Measurements from ENCODE around the gene FAM89B. TPM values are rescaled to one million over a fixed set of nuclear protein-coding genes. Genes with fewer than 3 reads are reported as not detected.

Gene FAM89B
- polyA plus RNA-seq, 3 donors: 51.3 to 139 (median 70.8) TPM

- no peak for TF ChIP-seq CTCF (IDR thresholded peaks at IDR 0.05)
- peak overlapping the region; percentile 88 to 100 (median 96) for H3K4me3 ChIP-seq (replicated peaks in 1 of 3; ENCODE audit: low read depth in 2 of 3, low read length in 3 of 3)
- peak overlapping the region; percentile 97 for H3K4me2 ChIP-seq (replicated peaks; ENCODE audit: extremely low read depth, low read length, poor library complexity, severe bottlenecking)
- peaks cover 55% of the 10 kb centered on the region for H3K79me2 ChIP-seq (ENCODE audit: insufficient read depth, low read length)
- peaks cover 0 to 1% (median 0%) of the 10 kb centered on the region in 7 donors for H3K9me3 Mint-ChIP-seq
- H4K20me1 ChIP-seq (ENCODE audit: insufficient read depth, low read length): peaks cover 42% of the 10 kb centered on the region
- H3K27ac Mint-ChIP-seq: peak overlapping the region; percentile 95 to 98 (median 98)
- peak overlapping the region; percentile 84 for H2AFZ ChIP-seq (ENCODE audit: insufficient read depth, low read depth, low read length, poor library complexity, severe bottlenecking)
- intact Hi-C loops (cut with micrococcal nuclease): no loop called here
- peak overlapping the region; percentile 80 for H3K9ac ChIP-seq (ENCODE audit: insufficient read depth, low read length, poor library complexity, severe bottlenecking)
- H3K4me3 Mint-ChIP-seq: peak overlapping the region; percentile 95 to 98
- no peaks in the 10 kb centered on the region for H3K9me3 ChIP-seq (replicated peaks in 1 of 2; ENCODE audit: control insufficient read depth in 1 of 2, insufficient read depth in 1 of 2, low read length in 2 of 2)
- peaks cover 0 to 3% of the 10 kb centered on the region in 2 donors for H3K36me3 ChIP-seq (replicated peaks in 1 of 2; ENCODE audit: control insufficient read depth in 1 of 2, insufficient read depth in 2 of 2, low read length in 2 of 2)
- H3K4me1 ChIP-seq (ENCODE audit: control insufficient read depth in 1 of 2, insufficient read depth in 2 of 2, low read length in 2 of 2): peaks cover 60 to 71% of the 10 kb centered on the region in 2 donors
- peak overlapping the region; percentile 95 to 96 for H3K27ac ChIP-seq (ENCODE audit: low read depth in 1 of 2, low read length in 2 of 2)
- WGBS (ENCODE audit: insufficient coverage): under 1% methylated on average over 24 of the region's 28 CpGs
- peak in 1 of 3 donors; percentile 48 for DNase-seq
- no peaks in the 10 kb centered on the region for H3K27me3 ChIP-seq (ENCODE audit: control insufficient read depth in 2 of 2, insufficient read depth in 2 of 2, low read length in 2 of 2)
- peaks cover 68% of the 10 kb centered on the region for H3K4me1 Mint-ChIP-seq
- peaks cover 0 to 2% (median 0%) of the 10 kb centered on the region in 3 donors for H3K27me3 Mint-ChIP-seq (ENCODE audit: low read depth in 3 of 3)
- peaks cover 10 to 23% of the 10 kb centered on the region in 2 donors for H3K36me3 Mint-ChIP-seq
These were observed 3.0 kb upstream of the FAM89B start for GRCh38 chr11:65569164-65569972.

GRCh38 chr11:65569973-65570918, 2.1 kb upstream of the FAM89B start, which contains the start of gene ZNRD2:
Gene ZNRD2 (plus strand): TSS chr11:65570477. CDS start chr11:65570492, 15 bp downstream.
- H3K79me2 ChIP-seq (ENCODE audit: insufficient read depth, low read length): peaks cover 61% of the 10 kb centered on the region

More at GRCh38 chr11:65569973-65570918, 2.1 kb upstream of the FAM89B start, which contains the start of gene ZNRD2:
- peaks cover 60 to 70% of the 10 kb centered on the region in 2 donors for H3K4me1 ChIP-seq (ENCODE audit: control insufficient read depth in 1 of 2, insufficient read depth in 2 of 2, low read length in 2 of 2)
- H3K9me3 Mint-ChIP-seq: peaks cover 0 to 1% (median 0%) of the 10 kb centered on the region in 7 donors
- H3K27ac ChIP-seq (ENCODE audit: low read depth in 1 of 2, low read length in 2 of 2): peak within 1 kb of the TSS; percentile 95 to 96
- peak within 1 kb of the TSS; percentile 95 to 98 for H3K4me3 Mint-ChIP-seq
- H4K20me1 ChIP-seq (ENCODE audit: insufficient read depth, low read length): peaks cover 48% of the 10 kb centered on the region
- peak within 1 kb of the TSS; percentile 88 to 100 (median 96) for H3K4me3 ChIP-seq (replicated peaks in 1 of 3; ENCODE audit: low read depth in 2 of 3, low read length in 3 of 3)
- intact Hi-C loops (cut with micrococcal nuclease): loop anchor here in 1 of 2 donors (2.0 to 10.0 kb wide), 2 partner anchors 45 to 545 kb away; partner anchors contain the start of genes MAP3K11, PCNX3 and SNX15
- no peaks in the 10 kb centered on the region for H3K9me3 ChIP-seq (replicated peaks in 1 of 2; ENCODE audit: control insufficient read depth in 1 of 2, insufficient read depth in 1 of 2, low read length in 2 of 2)
- peak; percentile 26 for TF ChIP-seq CTCF (IDR thresholded peaks at IDR 0.05)
- H2AFZ ChIP-seq (ENCODE audit: insufficient read depth, low read depth, low read length, poor library complexity, severe bottlenecking): peak within 1 kb of the TSS; percentile 84
- H3K36me3 ChIP-seq (replicated peaks in 1 of 2; ENCODE audit: control insufficient read depth in 1 of 2, insufficient read depth in 2 of 2, low read length in 2 of 2): peaks cover 0 to 3% of the 10 kb centered on the region in 2 donors
- under 1% methylated on average over 77 of the region's 89 CpGs for WGBS (ENCODE audit: insufficient coverage)
- H3K4me2 ChIP-seq (replicated peaks; ENCODE audit: extremely low read depth, low read length, poor library complexity, severe bottlenecking): peak within 1 kb of the TSS; percentile 97
- peaks cover 0 to 2% (median 0%) of the 10 kb centered on the region in 3 donors for H3K27me3 Mint-ChIP-seq (ENCODE audit: low read depth in 3 of 3)
- peak within 1 kb of the TSS; percentile 95 to 98 (median 98) for H3K27ac Mint-ChIP-seq
- H3K9ac ChIP-seq (ENCODE audit: insufficient read depth, low read length, poor library complexity, severe bottlenecking): peak within 1 kb of the TSS; percentile 80
- H3K27me3 ChIP-seq (ENCODE audit: control insufficient read depth in 2 of 2, insufficient read depth in 2 of 2, low read length in 2 of 2): no peaks in the 10 kb centered on the region
- peaks cover 68% of the 10 kb centered on the region for H3K4me1 Mint-ChIP-seq
- DNase-seq: peak; percentile 97 to 98 (median 98)
- H3K36me3 Mint-ChIP-seq: peaks cover 10 to 23% of the 10 kb centered on the region in 2 donors
